OCI-LY3 (cell line): ENCODE measurements around the gene PKIG.
"Not testable (repeated sequence)": the region's sequence is repeated elsewhere in the genome, so short reads cannot be mapped to it uniquely, and the experiment has no call there.

Source experiments
- EZH2phosphoT487 ChIP-seq: fragments of 200-600 bp; shearing (Covaris generic); IDR thresholded peaks from 2 replicates; pipeline ENCODE4 v1.6.1; 2018; ENCODE audit warnings: antibody characterized with exemption, mixed run types, low read depth
- TF ChIP-seq, protein P1 (sequence below): fragments of 200-600, 300-600 bp; sonication (generic); IDR thresholded peaks from 2 replicates; pipeline ENCODE4 v1.5.1; 2014; ENCODE audit warnings: antibody characterized with exemption, low read length, low read depth

DNA sequence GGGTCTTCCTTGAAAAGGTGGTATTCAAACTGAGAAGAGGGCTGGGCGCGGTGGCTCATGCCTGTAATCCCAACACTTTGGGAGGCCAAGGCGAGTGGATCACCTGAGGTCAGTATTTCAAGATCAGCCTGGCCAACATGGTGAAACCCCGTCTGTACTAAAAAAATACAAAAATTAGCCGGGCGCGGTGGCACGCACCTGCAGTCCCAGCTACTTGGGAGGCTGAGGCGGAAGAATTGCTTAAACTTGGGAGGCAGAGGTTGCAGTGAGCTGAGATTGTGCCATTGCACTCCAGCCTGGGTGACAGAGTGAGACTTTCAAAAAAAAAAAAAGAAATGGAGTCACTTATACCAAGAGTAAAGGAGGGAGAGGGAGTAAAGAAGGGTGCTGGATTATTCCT lies 5.9 kb downstream of the PKIG start:
- TF ChIP-seq, protein P1, sequence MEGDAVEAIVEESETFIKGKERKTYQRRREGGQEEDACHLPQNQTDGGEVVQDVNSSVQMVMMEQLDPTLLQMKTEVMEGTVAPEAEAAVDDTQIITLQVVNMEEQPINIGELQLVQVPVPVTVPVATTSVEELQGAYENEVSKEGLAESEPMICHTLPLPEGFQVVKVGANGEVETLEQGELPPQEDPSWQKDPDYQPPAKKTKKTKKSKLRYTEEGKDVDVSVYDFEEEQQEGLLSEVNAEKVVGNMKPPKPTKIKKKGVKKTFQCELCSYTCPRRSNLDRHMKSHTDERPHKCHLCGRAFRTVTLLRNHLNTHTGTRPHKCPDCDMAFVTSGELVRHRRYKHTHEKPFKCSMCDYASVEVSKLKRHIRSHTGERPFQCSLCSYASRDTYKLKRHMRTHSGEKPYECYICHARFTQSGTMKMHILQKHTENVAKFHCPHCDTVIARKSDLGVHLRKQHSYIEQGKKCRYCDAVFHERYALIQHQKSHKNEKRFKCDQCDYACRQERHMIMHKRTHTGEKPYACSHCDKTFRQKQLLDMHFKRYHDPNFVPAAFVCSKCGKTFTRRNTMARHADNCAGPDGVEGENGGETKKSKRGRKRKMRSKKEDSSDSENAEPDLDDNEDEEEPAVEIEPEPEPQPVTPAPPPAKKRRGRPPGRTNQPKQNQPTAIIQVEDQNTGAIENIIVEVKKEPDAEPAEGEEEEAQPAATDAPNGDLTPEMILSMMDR, result not testable (repeated sequence)
- not testable (repeated sequence) for TF ChIP-seq EZH2phosphoT487
